GM12891 (cell line): Measurements from ENCODE around the gene ARHGAP21.

Experiments
- POLR2A ChIP-seq: IDR thresholded peaks from 2 replicates; pipeline ENCODE4 v1.6.1; 2011; ENCODE audit warnings: low read depth, low read length, control low read depth
- TAF1 ChIP-seq: IDR thresholded peaks from 2 replicates; pipeline ENCODE4 v1.6.1; 2011; ENCODE audit warnings: low read depth, low read length, control low read depth

GRCh38 chr10:24670964-24671670 lies 52.6 kb downstream of the ARHGAP21 start:
- TF ChIP-seq TAF1 (no peak), POLR2A (no peak)
